Pancreas (tissue), 10 donors: ENCODE data around the gene SLC25A52. TPM values are rescaled to one million over a fixed set of nuclear protein-coding genes. Genes with fewer than 3 reads are reported as not detected.
A peak's percentile ranks its signal among the peaks of the same experiment; 100 is the strongest.

Source experiments
- ATAC-seq, 4 donors: fragments of 200-7000 bp; cut with Tn5 transposase; one replicate each; pipeline versions ENCODE4 v1.8.0 to v1.9.1; 2020; ENCODE audit warnings: mild to moderate bottlenecking in 4 of 4, moderate library complexity in 4 of 4
- DNase-seq, 6 donors: peaks; one replicate each; pipeline ENCODE4 v3.0.0-alpha.2; 2020
- FAIRE-seq: peaks from 2 replicates; lab custom pipeline; 2012; peaks lifted over from hg19 to GRCh38; lab: Jason Lieb, UNC
- H3K27ac ChIP-seq, 4 donors: fragments of 200-600 bp; sonication (generic); 1 replicate in 3 of 4; 2 replicates in 1 of 4; pipeline versions ENCODE4 v1.5.0 to v1.8.0; 2020
- H3K27me3 ChIP-seq, 4 donors: fragments of 200-600 bp; one replicate each; pipeline ENCODE4 v1.8.0; 2021
- H3K36me3 ChIP-seq, 3 donors: fragments of 200-600 bp; sonication (generic) in 1 of 3; one replicate each; pipeline versions ENCODE4 v1.5.0 to v1.8.0; 2020 to 2021
- H3K4me1 ChIP-seq, 3 donors: fragments of 200-600 bp; one replicate each; pipeline ENCODE4 v1.8.0; 2021
- H3K4me3 ChIP-seq, 4 donors: fragments of 200-600 bp; sonication (generic) in 2 of 4; one replicate each; pipeline versions ENCODE4 v1.5.0 to v1.8.0; 2020 to 2021
- H3K9me3 ChIP-seq, 4 donors: fragments of 200-600 bp; one replicate each; pipeline ENCODE4 v1.8.0; 2021
- CTCF ChIP-seq, 4 donors: fragments of 200-600 bp; sonication (generic) in 3 of 4; IDR thresholded peaks; one replicate each; pipeline versions ENCODE4 v1.5.0 to v1.8.0; 2021; ENCODE audit warnings: antibody characterized with exemption in 4 of 4
- WGBS, 2 donors: extraction: QIAGEN DNeasy Blood & Tissue Kit; methylation state at CpG; one replicate each; pipeline ENCODE4 v1.1.7; 2013; 5-methylcytosine and 5-hydroxymethylcytosine counted together
- intact Hi-C, 3 donors: fragments of 100-400 bp; cut with DNase I; formaldehyde crosslinking; loops; one replicate each; pipeline versions ENCODE4 v1.11.1 to v1.14.2; 2022
- polyA plus RNA-seq, 2 donors: library from polyadenylated mRNA; stranded (reverse); fragments of 200-250 nt; gene quantifications; one replicate each; pipeline ENCODE4 v1.2.3, GENCODE V29; 2013
- total RNA-seq, 6 donors: library from RNA; stranded (reverse); fragmentation: NEBNext Ultra II Directional in 4 of 6; extraction: Animal tissue kit (Norgen Biotek cat#: 25700) in 4 of 6; gene quantifications; one replicate each; pipeline versions ENCODE4 v1.2.1 to v1.2.4, GENCODE V29; 2021 to 2023
- donor health status: healthy with polysubstance abuse.
- donor health status: DM: no; HTN: no; CAD: no; lungs with moderate emphysema.
- donor health status: DM: no; HTN: no; CAD: no.
- donor health status: control.
- donor health status: control.
- donor health status: Bipolar disorder and iron deficiency.
- donor health status: DM: yes; HTN: yes; CAD: no.
- donor health status: DM: no; HTN: no; CAD: no.
- donor health status: DM: no; HTN: no; CAD: no.
- donor health status: DM: yes; HTN: yes; CAD: no.

Gene SLC25A52
- total and polyA plus RNA-seq, 8 donors: 0.12 TPM; not detected in 7

GRCh38 chr18:31778391-31778950 lies 17.8 kb upstream of the SLC25A52 start:
- Histone ChIP-seq H3K36me3 (no peaks in the 10 kb centered on the region), H3K27ac (no peak overlapping the region), H3K9me3 (no peaks in the 10 kb centered on the region), H3K27me3 (no peaks in the 10 kb centered on the region), H3K4me1 (no peaks in the 10 kb centered on the region), H3K4me3 (no peak overlapping the region)
- ATAC-seq (no peak), FAIRE-seq (no peak), DNase-seq (no peak)
- TF ChIP-seq CTCF (IDR thresholded peaks at IDR 0.05): no peak
- intact Hi-C loops: no loop called here

DNA sequence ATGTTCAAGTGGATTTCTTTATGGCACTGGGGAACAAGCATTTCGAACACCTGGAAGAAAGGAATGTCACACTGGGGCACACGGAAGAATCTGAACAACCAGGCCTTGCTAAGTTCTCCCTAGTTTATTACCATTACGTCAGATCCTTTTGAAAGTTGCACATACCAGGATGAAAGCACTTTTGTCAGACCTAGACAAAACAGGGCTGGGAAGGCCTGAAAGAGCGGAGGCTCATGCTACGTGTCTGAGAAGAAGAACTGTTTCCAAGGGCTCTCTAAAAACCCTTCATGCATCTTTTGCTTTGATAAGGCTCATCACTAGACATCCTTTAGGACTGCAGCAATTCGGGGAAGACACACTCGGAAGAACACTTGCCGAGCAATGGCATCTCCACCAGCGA lies 15.4 kb upstream of the SLC25A52 start:
- 85 to 88% methylated on average over 9 of the region's 9 CpGs for WGBS, 2 donors
- no peaks in the 10 kb centered on the region for H3K27me3 ChIP-seq
- no peak for TF ChIP-seq CTCF (IDR thresholded peaks at IDR 0.05)
- no peaks in the 10 kb centered on the region for H3K4me1 ChIP-seq
- DNase-seq (no peak), FAIRE-seq (no peak), ATAC-seq (no peak)
- intact Hi-C loops: no loop called here
- no peaks in the 10 kb centered on the region for H3K9me3 ChIP-seq
- no peaks in the 10 kb centered on the region for H3K36me3 ChIP-seq
- H3K4me3 ChIP-seq: no peak overlapping the region
- H3K27ac ChIP-seq: no peak overlapping the region

- H3K4me3 ChIP-seq: no peak overlapping the region
- no peak overlapping the region for H3K27ac ChIP-seq
- no peaks in the 10 kb centered on the region for H3K9me3 ChIP-seq
- no peaks in the 10 kb centered on the region for H3K36me3 ChIP-seq
- WGBS, 2 donors: 60 to 64% methylated on average over 5 of the region's 5 CpGs
- H3K4me1 ChIP-seq: no peaks in the 10 kb centered on the region
- H3K27me3 ChIP-seq: no peaks in the 10 kb centered on the region
- intact Hi-C loops: no loop called here
- FAIRE-seq (no peak), ATAC-seq (no peak), DNase-seq (no peak)
- TF ChIP-seq CTCF (IDR thresholded peaks at IDR 0.05): no peak
Measured at GRCh38 chr18:31774962-31775361, 14.3 kb upstream of the SLC25A52 start.

DNA sequence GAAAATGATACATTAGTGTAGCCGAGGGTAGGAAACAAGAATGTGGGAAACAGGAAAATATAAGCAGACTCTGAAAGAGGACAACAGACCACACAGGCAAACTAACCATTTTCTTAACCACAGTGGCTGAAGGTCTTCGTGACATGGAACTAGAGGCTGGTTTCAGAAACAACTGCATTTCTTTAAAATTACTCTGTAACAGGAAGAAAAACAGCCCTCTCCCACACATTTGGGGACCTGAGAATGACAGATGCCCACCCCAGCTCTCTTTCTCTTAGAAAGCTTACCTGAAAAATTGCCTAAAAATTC lies 13.8 kb upstream of the SLC25A52 start:
- ATAC-seq (no peak), FAIRE-seq (no peak), DNase-seq (no peak)
- 52 to 69% methylated on average over 2 of the region's 2 CpGs for WGBS, 2 donors
- H3K4me3 ChIP-seq: no peak overlapping the region
- H3K9me3 ChIP-seq: no peaks in the 10 kb centered on the region
- no peaks in the 10 kb centered on the region for H3K27me3 ChIP-seq
- no peaks in the 10 kb centered on the region for H3K4me1 ChIP-seq
- no peak for TF ChIP-seq CTCF (IDR thresholded peaks at IDR 0.05)
- H3K27ac ChIP-seq: no peak overlapping the region
- intact Hi-C loops: no loop called here
- H3K36me3 ChIP-seq: no peaks in the 10 kb centered on the region

DNA sequence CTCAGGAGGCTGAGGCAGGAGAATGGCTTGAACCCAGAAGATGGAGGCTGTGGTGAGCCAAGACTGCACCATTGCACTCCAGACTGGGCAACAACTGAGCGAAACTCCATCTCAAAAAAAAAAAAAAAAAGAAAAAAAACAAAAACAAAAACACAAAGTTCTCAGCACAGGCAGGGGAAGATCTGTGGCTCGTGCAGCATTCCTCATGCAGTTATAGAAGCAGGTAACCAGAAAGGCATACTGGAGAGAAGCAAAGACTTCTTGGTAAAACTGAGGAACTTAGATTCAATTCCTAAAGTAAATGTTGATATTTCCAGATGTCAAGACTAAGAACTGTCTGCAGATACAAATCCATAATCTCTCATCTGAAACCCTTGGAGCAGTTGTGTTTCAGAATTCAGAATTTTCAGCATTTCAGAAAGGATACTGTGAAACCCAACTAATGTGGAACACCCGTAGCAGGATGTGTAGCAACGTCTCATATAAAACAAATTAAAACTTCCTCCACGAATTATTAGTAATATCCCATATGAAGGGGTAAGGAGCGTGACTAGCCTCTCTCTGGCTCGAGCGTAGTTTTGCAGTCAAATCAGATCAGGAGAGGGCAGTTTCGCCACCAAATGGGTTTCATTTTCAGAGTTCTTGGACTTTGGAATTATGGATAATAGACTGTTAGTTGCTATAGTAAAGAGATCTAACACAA lies 13.2 kb upstream of the SLC25A52 start:
- ATAC-seq: peak in 1 of 4 donors; percentile 47
- H3K27me3 ChIP-seq: no peaks in the 10 kb centered on the region
- intact Hi-C loops: no loop called here
- no peaks in the 10 kb centered on the region for H3K36me3 ChIP-seq
- no peak overlapping the region for H3K4me3 ChIP-seq
- H3K27ac ChIP-seq: no peak overlapping the region
- no peak for DNase-seq
- 71 to 79% methylated on average over 9 of the region's 9 CpGs for WGBS, 2 donors
- FAIRE-seq: no peak
- no peaks in the 10 kb centered on the region for H3K4me1 ChIP-seq
- no peaks in the 10 kb centered on the region for H3K9me3 ChIP-seq
- no peak for TF ChIP-seq CTCF (IDR thresholded peaks at IDR 0.05)
